ENCODE data around the gene MLYCD.

DNA sequence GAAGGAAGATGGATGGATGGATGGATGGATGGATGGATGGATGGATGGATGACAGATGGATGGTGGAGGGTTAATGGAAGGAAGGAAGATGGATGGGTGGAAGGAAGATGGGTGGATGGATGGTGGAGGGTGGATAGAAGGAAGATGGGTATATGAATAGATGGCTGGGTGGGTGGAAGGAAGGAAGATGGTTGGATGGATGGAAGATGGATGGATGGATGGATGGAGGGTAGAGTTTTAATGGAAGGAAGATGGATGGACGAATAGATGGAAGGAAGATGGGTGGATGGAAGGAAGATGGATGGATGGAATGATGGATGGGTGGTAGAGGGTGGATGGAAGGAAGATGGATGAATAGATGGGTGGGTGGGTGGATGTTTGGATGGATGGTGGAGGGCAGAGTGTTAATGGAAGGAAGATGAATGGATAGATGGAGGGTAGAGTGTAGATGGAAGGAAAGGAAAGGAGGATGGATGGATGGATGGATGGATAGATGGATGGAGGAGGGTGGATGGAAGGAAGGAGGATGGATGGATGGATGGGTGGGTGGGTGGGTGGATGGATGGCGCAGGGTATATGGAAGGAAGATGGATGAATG lies 22.1 kb downstream of the MLYCD start:
- TF ChIP-seq GATA3 (IDR thresholded peaks at IDR 0.05; ENCODE audit: low read depth, low read length) (no peak), GATA2 (IDR thresholded peaks at IDR 0.05; ENCODE audit: low read depth, low read length) (no peak)
